H1 (cell line): ENCODE data around the gene IL36RN. TPM values are rescaled to one million over a fixed set of nuclear protein-coding genes. Genes with fewer than 3 reads are reported as not detected.

ENCODE experiments used
- CTCF ChIA-PET: fragments of 300-600 bp; sonication (Branson Sonifier 250); formaldehyde crosslinking; loops from one replicate; lab custom pipeline; 2021; ENCODE audit not compliant: partially characterized antibody; lab: Charles Lee
- POLR2A ChIA-PET: fragments of 300-600 bp; sonication (Branson Sonifier 250); formaldehyde crosslinking; loops from one replicate; lab custom pipeline; 2021; ENCODE audit warnings: inconsistent platforms; ENCODE audit not compliant: partially characterized antibody; lab: Charles Lee
- DNase-seq, 2 experiments: peaks; one replicate each; pipeline versions ENCODE4 v3.0.0 to v3.0.0-alpha.2; 2010 to 2022; ENCODE audit warnings: low spot score in 2 of 2, low read depth in 1 of 2, mixed read lengths in 1 of 2
- FAIRE-seq: peaks from 2 replicates; lab custom pipeline; 2011; peaks lifted over from hg19 to GRCh38; lab: Jason Lieb, UNC
- H2AFZ ChIP-seq: 2 replicates; pipeline ENCODE4 v1.8.1; 2012; ENCODE audit warnings: low read length, inconsistent platforms
- H2AK5ac ChIP-seq: 2 replicates; pipeline ENCODE4 v1.6.1; 2013; ENCODE audit warnings: low read depth, low read length
- H2BK120ac ChIP-seq: replicated peaks from 2 replicates; pipeline ENCODE3; 2013; ENCODE audit warnings: low read depth, low read length, inconsistent platforms
- H2BK12ac ChIP-seq: 2 replicates; pipeline ENCODE4 v1.6.1; 2013; ENCODE audit warnings: low read depth, low read length
- H2BK15ac ChIP-seq: 2 replicates; pipeline ENCODE4 v1.6.1; 2013; ENCODE audit warnings: low read length
- H2BK20ac ChIP-seq: 2 replicates; pipeline ENCODE4 v1.6.1; 2013; ENCODE audit warnings: low read length
- H2BK5ac ChIP-seq: 2 replicates; pipeline ENCODE4 v1.6.1; 2013; ENCODE audit warnings: low read depth, low read length
- H3K14ac ChIP-seq: 2 replicates; pipeline ENCODE4 v1.6.1; 2013; ENCODE audit warnings: inconsistent platforms; ENCODE audit not compliant: insufficient read length
- H3K18ac ChIP-seq: 2 replicates; pipeline ENCODE4 v1.6.1; 2013; ENCODE audit warnings: low read length; ENCODE audit errors: extremely low read depth
- H3K23ac ChIP-seq: 2 replicates; pipeline ENCODE4 v1.6.1; 2013; ENCODE audit warnings: inconsistent platforms; ENCODE audit not compliant: insufficient read length
- H3K23me2 ChIP-seq: 2 replicates; pipeline ENCODE4 v1.6.1; 2013; ENCODE audit warnings: low read depth, low read length
- H3K27ac ChIP-seq: 2 replicates; pipeline ENCODE4 v1.6.1; 2011; ENCODE audit warnings: low read depth, low read length, inconsistent platforms
- H3K27me3 ChIP-seq, 4 experiments: replicated peaks in 1 of 4; 1 replicate in 1 of 4; 2 replicates in 3 of 4; pipeline versions ENCODE4 v1.6.1 to v1.8.1; 2011 to 2013; ENCODE audit warnings: low read length in 3 of 4, mild to moderate bottlenecking in 3 of 4, inconsistent platforms in 2 of 4, mixed read lengths in 2 of 4, moderate library complexity in 1 of 4; ENCODE audit not compliant: control insufficient read depth in 3 of 4, insufficient read depth in 3 of 4; ENCODE audit errors: extremely low read depth in 1 of 4
- H3K36me3 ChIP-seq, 4 experiments: 2 replicates each; pipeline versions ENCODE4 v1.6.1 to v1.8.1; 2011 to 2013; ENCODE audit warnings: mild to moderate bottlenecking in 4 of 4, low read length in 3 of 4, moderate library complexity in 2 of 4, control low read depth in 1 of 4, inconsistent platforms in 1 of 4; ENCODE audit not compliant: insufficient read depth in 4 of 4, control insufficient read depth in 2 of 4
- H3K4ac ChIP-seq: replicated peaks from 2 replicates; pipeline ENCODE3; 2013; ENCODE audit warnings: low read length, low read depth, mixed read lengths, inconsistent platforms; ENCODE audit not compliant: insufficient read length
- H3K4me1 ChIP-seq, 4 experiments: replicated peaks in 1 of 4; 1 replicate in 1 of 4; 2 replicates in 3 of 4; pipeline versions ENCODE4 v1.6.1 to v1.8.1; 2011 to 2013; ENCODE audit warnings: low read length in 3 of 4, inconsistent platforms in 2 of 4, mixed read lengths in 1 of 4; ENCODE audit not compliant: insufficient read depth in 4 of 4, control insufficient read depth in 3 of 4
- H3K4me2 ChIP-seq, 2 experiments: 2 replicates each; pipeline versions ENCODE4 v1.6.1 to v1.8.1; 2011 to 2013; ENCODE audit warnings: low read depth in 2 of 2, low read length in 2 of 2, control low read depth in 1 of 2, inconsistent platforms in 1 of 2, mild to moderate bottlenecking in 1 of 2; ENCODE audit not compliant: insufficient read depth in 1 of 2
- H3K4me3 ChIP-seq, 4 experiments: fragments of 200-600, 300-600 bp in 1 of 4; sonication (generic), shearing (Covaris generic), sonication (Bioruptor Twin) in 1 of 4; 2 replicates each; pipeline versions ENCODE4 v1.5.1 to v1.8.1; 2011 to 2016; ENCODE audit warnings: low read length in 4 of 4, low read depth in 3 of 4, control low read depth in 2 of 4, inconsistent platforms in 2 of 4, mild to moderate bottlenecking in 2 of 4, mixed read lengths in 1 of 4, moderate library complexity in 1 of 4; ENCODE audit not compliant: insufficient read depth in 2 of 4; ENCODE audit errors: extremely low read depth in 1 of 4
- H3K56ac ChIP-seq: replicated peaks from 2 replicates; pipeline ENCODE3; 2013; ENCODE audit warnings: low read depth, mild to moderate bottlenecking, mixed read lengths, low read length, inconsistent platforms; ENCODE audit not compliant: insufficient read length
- H3K79me1 ChIP-seq: 2 replicates; pipeline ENCODE4 v1.6.1; 2013; ENCODE audit warnings: low read depth, low read length, control low read depth
- H3K79me2 ChIP-seq, 2 experiments: 2 replicates each; pipeline versions ENCODE4 v1.6.1 to v1.8.1; 2012 to 2013; ENCODE audit warnings: low read length in 2 of 2, mild to moderate bottlenecking in 2 of 2, inconsistent platforms in 1 of 2; ENCODE audit not compliant: insufficient read depth in 2 of 2, control insufficient read depth in 1 of 2
- H3K9ac ChIP-seq, 4 experiments: replicated peaks in 1 of 4; 1 replicate in 1 of 4; 2 replicates in 3 of 4; pipeline versions ENCODE4 v1.6.1 to v1.8.1; 2011 to 2013; ENCODE audit warnings: low read depth in 3 of 4, low read length in 3 of 4, control low read depth in 2 of 4, mild to moderate bottlenecking in 2 of 4, moderate library complexity in 2 of 4, inconsistent platforms in 1 of 4; ENCODE audit errors: extremely low read depth in 1 of 4
- H3K9me3 ChIP-seq, 2 experiments: 2 replicates each; pipeline versions ENCODE4 v1.6.1 to v1.8.1; 2012 to 2013; ENCODE audit warnings: mild to moderate bottlenecking in 2 of 2, moderate library complexity in 2 of 2, control low read depth in 1 of 2, inconsistent platforms in 1 of 2, low read depth in 1 of 2, low read length in 1 of 2, mixed read lengths in 1 of 2; ENCODE audit not compliant: insufficient read depth in 2 of 2
- H4K20me1 ChIP-seq, 2 experiments: replicated peaks in 1 of 2; 2 replicates each; pipeline versions ENCODE3 to v1.8.1; 2011 to 2013; ENCODE audit warnings: inconsistent platforms in 2 of 2, low read length in 2 of 2, mild to moderate bottlenecking in 1 of 2; ENCODE audit not compliant: insufficient read depth in 2 of 2, control insufficient read depth in 1 of 2
- H4K5ac ChIP-seq: 2 replicates; pipeline ENCODE4 v1.6.1; 2013; ENCODE audit warnings: low read length, low read depth, mixed read lengths, inconsistent platforms; ENCODE audit not compliant: insufficient read length
- H4K8ac ChIP-seq: 2 replicates; pipeline ENCODE4 v1.8.0; 2013; ENCODE audit warnings: mild to moderate bottlenecking, moderate library complexity, low read length, inconsistent platforms; ENCODE audit not compliant: insufficient read depth; ENCODE audit errors: extremely low read depth
- H4K91ac ChIP-seq: replicated peaks from 2 replicates; pipeline ENCODE3; 2013; ENCODE audit warnings: low read length, mixed read lengths, inconsistent platforms; ENCODE audit not compliant: insufficient read length
- CHD1 ChIP-seq: IDR thresholded peaks from 2 replicates; pipeline ENCODE4 v1.6.1; 2012; ENCODE audit warnings: low read depth, low read length, improper control_type of control experiment
- CREB1 ChIP-seq: IDR thresholded peaks from 2 replicates; pipeline ENCODE4 v1.6.1; 2012; ENCODE audit warnings: inconsistent platforms
- MAFK ChIP-seq: IDR thresholded peaks from 2 replicates; pipeline ENCODE4 v1.6.1; 2012; ENCODE audit warnings: low read depth, mild to moderate bottlenecking, improper control_type of control experiment, low read length
- RAD21 ChIP-seq, 2 experiments: IDR thresholded peaks in 1 of 2; conservative IDR thresholded peaks in 1 of 2; 2 replicates each; pipeline ENCODE4 v1.6.1; 2011; ENCODE audit warnings: low read depth in 2 of 2, low read length in 2 of 2, improper control_type of control experiment in 1 of 2, inconsistent platforms in 1 of 2, mild to moderate bottlenecking in 1 of 2, moderate library complexity in 1 of 2
- RFX5 ChIP-seq: IDR thresholded peaks from 2 replicates; pipeline ENCODE4 v1.6.1; 2011; ENCODE audit warnings: low read depth, low read length, improper control_type of control experiment, borderline replicate concordance
- SIX5 ChIP-seq: IDR thresholded peaks from 2 replicates; pipeline ENCODE4 v1.6.1; 2011; ENCODE audit warnings: mild to moderate bottlenecking, low read depth, low read length
- TAF1 ChIP-seq: IDR thresholded peaks from 2 replicates; pipeline ENCODE4 v1.6.1; 2011; ENCODE audit warnings: mild to moderate bottlenecking, low read depth, low read length
- TAF7 ChIP-seq: optimal IDR thresholded peaks from 2 replicates; pipeline ENCODE3; 2011; ENCODE audit warnings: low read depth, mild to moderate bottlenecking, inconsistent platforms, low read length, moderate library complexity, borderline replicate concordance
- USF2 ChIP-seq: IDR thresholded peaks from 2 replicates; pipeline ENCODE4 v1.6.1; 2011; ENCODE audit warnings: low read length, improper control_type of control experiment
- WGBS, 2 experiments: shearing (Covaris generic) in 1 of 2; methylation state at CpG; one replicate each; pipeline versions ENCODE4 v1.1.6 to v1.1.7; 2013 to 2015; ENCODE audit warnings: low lambda C conversion rate in 2 of 2, mixed read lengths in 2 of 2, inconsistent platforms in 1 of 2, low coverage in 1 of 2, missing lambda C conversion rate in 1 of 2; ENCODE audit not compliant: insufficient replicate concordance in 2 of 2, insufficient coverage in 1 of 2, insufficient read length in 1 of 2; ENCODE audit errors: extremely low coverage in 1 of 2, missing lambda C conversion rate in 1 of 2; 5-methylcytosine and 5-hydroxymethylcytosine counted together
- polyA plus RNA-seq, 7 experiments: library from polyadenylated mRNA; depleted of rRNA in 3 of 7; stranded (reverse) in 5 of 7; unstranded in 2 of 7; fragments of >200 nt in 5 of 7; fragments of 200-250 nt in 2 of 7; gene quantifications; 1 replicate in 5 of 7; 2 replicates in 1 of 7; 4 replicates in 1 of 7; pipeline versions ENCODE4 v1.2.1 to v1.2.3, GENCODE V29; 2011 to 2013; ENCODE audit warnings: missing spikeins in 2 of 7, mixed read lengths in 2 of 7
- total RNA-seq: library from RNA; stranded (reverse); fragmentation: NEBNext Ultra II Directional; extraction: Animal tissue kit (Norgen Biotek cat#: 25700); gene quantifications from 2 replicates; pipeline ENCODE4 v1.2.1, GENCODE V29; 2021

Gene IL36RN
- total and polyA plus RNA-seq, 2 of the 8 experiments (the other 6 are each of a cell fraction or from before 2014, with no cell fraction given), result not detected

- Histone ChIP-seq H2BK120ac (no peak overlapping the region), H2BK12ac (no peak overlapping the region)
These were observed 14.4 kb downstream of the IL36RN start for GRCh38 chr2:113073325-113073834.

More at GRCh38 chr2:113073325-113073834, 14.4 kb downstream of the IL36RN start:
- H3K4me3 ChIP-seq, result no peak overlapping the region
- WGBS, 2 experiments, result 62% methylated on average over 3 of the region's 3 CpGs; no CpG with 5 or more reads in 1 of the 2 experiments
- H3K4ac ChIP-seq, result no peak overlapping the region
- H3K79me2 ChIP-seq, result no peaks in the 10 kb centered on the region
- H3K4me1 ChIP-seq, result no peaks in the 10 kb centered on the region
- no peaks in the 10 kb centered on the region for H3K23me2 ChIP-seq
- no peak overlapping the region for H3K27ac ChIP-seq
- no peaks in the 10 kb centered on the region for H4K20me1 ChIP-seq
- POLR2A ChIA-PET, result no interaction called here
- no peak overlapping the region for H3K4me2 ChIP-seq
- H4K5ac ChIP-seq, result no peak overlapping the region
- H3K27me3 ChIP-seq, result no peaks in the 10 kb centered on the region
- H4K8ac ChIP-seq, result no peak overlapping the region
- no peak overlapping the region for H4K91ac ChIP-seq
- no peak overlapping the region for H2BK20ac ChIP-seq
- no peak overlapping the region for H2AFZ ChIP-seq
- no peak overlapping the region for H3K18ac ChIP-seq
- H3K79me1 ChIP-seq, result no peaks in the 10 kb centered on the region
- H2BK5ac ChIP-seq, result no peak overlapping the region
- H3K23ac ChIP-seq, result no peak overlapping the region
- H3K14ac ChIP-seq, result no peak overlapping the region
- H2BK15ac ChIP-seq, result no peak overlapping the region
- TF ChIP-seq RAD21 (IDR thresholded peaks at IDR 0.05 in 1 of 2, conservative IDR thresholded peaks at IDR 0.05 in 1 of 2; ENCODE audit: low read depth in 2 of 2, low read length in 2 of 2), result no peak
- no peak for TF ChIP-seq CREB1
- no peak for TF ChIP-seq CHD1
- no peak for TF ChIP-seq TAF7
- no peak for TF ChIP-seq MAFK
- no peak for TF ChIP-seq USF2
- no peak for TF ChIP-seq TAF1
- TF ChIP-seq RFX5, result no peak
- no peak for TF ChIP-seq SIX5
- TF ChIP-seq, all 59 proteins: peak for 0
- Histone ChIP-seq H3K9ac (no peak overlapping the region), H2AK5ac (no peak overlapping the region), H3K56ac (no peak overlapping the region), H3K9me3 (no peaks in the 10 kb centered on the region), H3K36me3 (no peaks in the 10 kb centered on the region)
- CTCF ChIA-PET, result interaction anchor here (1.0 to 1.5 kb wide), 3 partner anchors 8 to 131 kb away, joined by 3 to 4 read pairs (median 3); no protein-coding TSS in a partner anchor
- FAIRE-seq (no peak), DNase-seq (no peak)
